ENCODE data around the gene KCNT2.

- TF ChIP-seq, protein P1, sequence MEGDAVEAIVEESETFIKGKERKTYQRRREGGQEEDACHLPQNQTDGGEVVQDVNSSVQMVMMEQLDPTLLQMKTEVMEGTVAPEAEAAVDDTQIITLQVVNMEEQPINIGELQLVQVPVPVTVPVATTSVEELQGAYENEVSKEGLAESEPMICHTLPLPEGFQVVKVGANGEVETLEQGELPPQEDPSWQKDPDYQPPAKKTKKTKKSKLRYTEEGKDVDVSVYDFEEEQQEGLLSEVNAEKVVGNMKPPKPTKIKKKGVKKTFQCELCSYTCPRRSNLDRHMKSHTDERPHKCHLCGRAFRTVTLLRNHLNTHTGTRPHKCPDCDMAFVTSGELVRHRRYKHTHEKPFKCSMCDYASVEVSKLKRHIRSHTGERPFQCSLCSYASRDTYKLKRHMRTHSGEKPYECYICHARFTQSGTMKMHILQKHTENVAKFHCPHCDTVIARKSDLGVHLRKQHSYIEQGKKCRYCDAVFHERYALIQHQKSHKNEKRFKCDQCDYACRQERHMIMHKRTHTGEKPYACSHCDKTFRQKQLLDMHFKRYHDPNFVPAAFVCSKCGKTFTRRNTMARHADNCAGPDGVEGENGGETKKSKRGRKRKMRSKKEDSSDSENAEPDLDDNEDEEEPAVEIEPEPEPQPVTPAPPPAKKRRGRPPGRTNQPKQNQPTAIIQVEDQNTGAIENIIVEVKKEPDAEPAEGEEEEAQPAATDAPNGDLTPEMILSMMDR (IDR thresholded peaks at IDR 0.05; ENCODE audit: low read depth, low read length, poor library complexity, severe bottlenecking) = no peak
- no peak for TF ChIP-seq EZH2phosphoT487 (IDR thresholded peaks at IDR 0.05; ENCODE audit: borderline replicate concordance, low read length)
These were observed 157.8 kb downstream of the KCNT2 start for GRCh38 chr1:196450143-196451095.

Measured in DOHH2 (cell line).